IMR-90 (cell line): ENCODE results near the gene USPL1. TPM values are rescaled to one million over a fixed set of nuclear protein-coding genes. Genes with fewer than 3 reads are reported as not detected.
A peak's percentile ranks its signal among the peaks of the same experiment; 100 is the strongest.

ENCODE experiments used
- CTCF ChIP-seq: conservative IDR thresholded peaks from 2 replicates; pipeline ENCODE4 v1.5.1; 2012; ENCODE audit warnings: mild to moderate bottlenecking, low read depth, low read length, improper control_type of control experiment
- MAFK ChIP-seq: IDR thresholded peaks from 2 replicates; pipeline ENCODE4 v1.6.1; 2012; ENCODE audit warnings: low read depth, low read length, improper control_type of control experiment
- MXI1 ChIP-seq: IDR thresholded peaks from 2 replicates; pipeline ENCODE4 v1.6.1; 2012; ENCODE audit warnings: low read depth, mild to moderate bottlenecking, low read length, moderate library complexity, borderline replicate concordance
- polyA plus RNA-seq, 3 experiments: library from polyadenylated mRNA; depleted of rRNA; stranded (reverse); fragments of >200 nt; gene quantifications; 2 replicates each; pipeline ENCODE4 v1.2.3, GENCODE V29; 2012; ENCODE audit warnings: low replicate concordance in 1 of 3
- total RNA-seq: library from RNA; depleted of rRNA; stranded (reverse); fragments of >200 nt; gene quantifications from 2 replicates; pipeline ENCODE4 v1.2.3, GENCODE V29; 2012

Gene USPL1
- total and polyA plus RNA-seq, 2 of the 4 experiments (the other 2 are of a cell fraction) = 12.1 to 15.4 TPM

- TF ChIP-seq CTCF (peak; percentile 77), MXI1 (peak; percentile 74; the same call in 1 of the 2 replicates), MAFK (no peak)
These were observed 56.2 kb downstream of the USPL1 start (continued) for GRCh38 chr13:30673669-30674521.
